HUES48 (cell line): ENCODE data around the gene CDKN3.
"Not testable (repeated sequence)": the region's sequence is repeated elsewhere in the genome, so short reads cannot be mapped to it uniquely, and the experiment has no call there.

Source experiments
- H3K27ac ChIP-seq: one replicate; pipeline ENCODE4 v1.7.0; 2013; ENCODE audit warnings: low read depth, low read length, inconsistent platforms
- H3K27me3 ChIP-seq: 2 replicates; pipeline ENCODE4 v1.6.1; 2013; ENCODE audit warnings: mild to moderate bottlenecking, low read length; ENCODE audit not compliant: control insufficient read depth, insufficient read depth
- H3K36me3 ChIP-seq: 2 replicates; pipeline ENCODE4 v1.6.1; 2013; ENCODE audit warnings: low read length; ENCODE audit not compliant: control insufficient read depth, insufficient read depth
- H3K4me1 ChIP-seq: 2 replicates; pipeline ENCODE4 v1.6.1; 2013; ENCODE audit warnings: mild to moderate bottlenecking, low read length; ENCODE audit not compliant: control insufficient read depth, insufficient read depth
- H3K4me3 ChIP-seq: 2 replicates; pipeline ENCODE4 v1.5.1; 2013; ENCODE audit warnings: mild to moderate bottlenecking, low read depth, low read length
- H3K9ac ChIP-seq: 2 replicates; pipeline ENCODE4 v1.6.1; 2013; ENCODE audit warnings: mild to moderate bottlenecking, low read depth, low read length, moderate library complexity
- H3K9me3 ChIP-seq: 2 replicates; pipeline ENCODE4 v1.6.1; 2013; ENCODE audit warnings: low read length; ENCODE audit not compliant: control insufficient read depth, insufficient read depth

Gene CDKN3

GRCh38 chr14:54456820-54457608, 60.2 kb downstream of the CDKN3 start:
- not testable (repeated sequence) for H3K4me3 ChIP-seq, H3K9me3 ChIP-seq, H3K27ac ChIP-seq, H3K4me1 ChIP-seq, H3K9ac ChIP-seq, H3K27me3 ChIP-seq, H3K36me3 ChIP-seq

DNA sequence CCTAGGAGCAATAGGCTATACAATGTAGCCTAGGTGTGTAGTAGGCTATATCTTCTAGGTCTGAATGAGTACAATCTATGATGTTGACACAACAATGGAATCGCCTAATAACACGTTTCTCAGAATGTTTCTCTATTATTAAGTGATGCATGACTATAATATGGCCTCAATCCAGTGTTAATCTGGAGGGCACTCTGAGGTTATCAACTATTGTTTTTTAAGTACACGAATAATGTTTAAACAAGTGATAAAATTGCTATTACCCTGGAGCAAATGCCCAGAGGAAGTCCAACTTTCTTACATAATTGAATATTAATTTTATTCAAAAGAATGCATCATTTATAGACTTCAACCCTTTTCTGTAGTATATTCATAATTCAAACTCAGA, 60.8 kb downstream of the CDKN3 start:
- Histone ChIP-seq H3K9me3 (peaks cover 9% of the 10 kb centered on the region), H3K36me3 (no peaks in the 10 kb centered on the region), H3K27ac (no peak overlapping the region), H3K4me1 (no peaks in the 10 kb centered on the region), H3K27me3 (no peaks in the 10 kb centered on the region), H3K9ac (no peak overlapping the region), H3K4me3 (no peak overlapping the region)

DNA sequence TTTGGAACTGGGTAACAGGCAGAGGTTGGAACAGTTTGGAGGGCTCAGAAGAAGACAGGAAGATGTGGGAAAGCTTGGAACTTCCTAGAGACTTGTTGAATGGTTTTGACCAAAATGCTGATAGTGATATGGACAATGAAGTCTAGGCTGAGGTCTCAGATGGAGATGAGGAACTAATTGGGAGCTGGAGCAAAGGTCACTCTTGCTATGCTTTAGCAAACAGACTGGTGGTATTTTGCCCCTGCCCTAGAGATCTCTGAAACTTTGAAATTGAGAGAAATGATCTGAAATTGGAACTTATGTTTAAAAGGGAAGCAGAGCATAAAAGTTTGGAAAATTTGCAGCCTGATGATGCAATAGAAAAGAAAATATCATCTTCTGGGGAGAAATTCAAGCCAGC, 61.7 kb downstream of the CDKN3 start:
- H3K4me3 ChIP-seq, H3K9me3 ChIP-seq, H3K27me3 ChIP-seq, H3K27ac ChIP-seq, H3K36me3 ChIP-seq, H3K9ac ChIP-seq, H3K4me1 ChIP-seq: not testable (repeated sequence)

DNA sequence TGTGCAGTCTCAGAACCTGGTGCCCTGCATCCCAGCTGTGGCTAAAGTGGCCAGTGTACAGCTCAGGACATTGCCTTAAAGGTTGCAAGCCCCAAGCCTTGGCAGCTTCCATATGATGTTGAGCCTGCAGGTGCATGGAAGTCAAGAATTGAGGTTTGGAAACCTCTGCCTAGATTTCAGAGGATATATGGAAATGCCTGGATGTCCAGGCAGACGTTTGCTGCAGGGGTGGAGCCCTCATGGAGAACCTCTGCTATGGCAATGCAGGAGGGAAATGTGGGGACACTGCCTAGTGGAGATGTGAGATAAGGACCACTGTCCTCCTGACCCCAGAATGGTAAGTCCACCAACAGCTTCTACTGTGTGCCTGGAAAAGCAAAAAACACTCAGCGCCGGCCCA, 62.3 kb downstream of the CDKN3 start:
- no peak overlapping the region for H3K27ac ChIP-seq
- H3K4me1 ChIP-seq: no peaks in the 10 kb centered on the region
- H3K36me3 ChIP-seq: no peaks in the 10 kb centered on the region
- no peak overlapping the region for H3K9ac ChIP-seq
- H3K4me3 ChIP-seq: no peak overlapping the region
- no peaks in the 10 kb centered on the region for H3K27me3 ChIP-seq
- peaks cover 9% of the 10 kb centered on the region for H3K9me3 ChIP-seq

DNA sequence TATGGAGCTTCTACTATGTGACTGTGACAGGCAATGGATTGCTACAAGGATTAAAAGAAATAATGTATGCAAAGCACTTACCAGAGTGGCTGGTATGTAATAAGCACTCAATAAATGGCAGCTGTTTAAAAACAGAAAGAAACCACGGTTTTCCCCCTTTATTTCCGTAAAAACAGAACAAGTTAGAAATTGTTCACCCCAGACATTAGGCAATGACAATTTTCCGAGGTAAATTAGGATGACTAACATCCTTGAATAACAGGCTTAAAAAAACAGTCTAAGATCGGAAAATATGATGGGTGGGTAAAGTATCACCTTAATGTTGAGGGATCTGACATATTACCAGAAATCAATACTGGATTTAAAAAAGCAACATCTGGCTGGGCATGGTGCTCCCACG, 65.2 kb downstream of the CDKN3 start:
- Histone ChIP-seq H3K9me3 (peaks cover 9% of the 10 kb centered on the region), H3K4me1 (no peaks in the 10 kb centered on the region), H3K9ac (no peak overlapping the region), H3K36me3 (no peaks in the 10 kb centered on the region), H3K4me3 (no peak overlapping the region), H3K27ac (no peak overlapping the region), H3K27me3 (no peaks in the 10 kb centered on the region)

GRCh38 chr14:54465654-54466053, 68.8 kb downstream of the CDKN3 start:
- Histone ChIP-seq H3K9ac (no peak overlapping the region), H3K4me3 (no peak overlapping the region), H3K27me3 (no peaks in the 10 kb centered on the region), H3K27ac (no peak overlapping the region), H3K36me3 (no peaks in the 10 kb centered on the region), H3K9me3 (peaks cover 3% of the 10 kb centered on the region; the same call in 1 of the 2 replicates), H3K4me1 (no peaks in the 10 kb centered on the region)

DNA sequence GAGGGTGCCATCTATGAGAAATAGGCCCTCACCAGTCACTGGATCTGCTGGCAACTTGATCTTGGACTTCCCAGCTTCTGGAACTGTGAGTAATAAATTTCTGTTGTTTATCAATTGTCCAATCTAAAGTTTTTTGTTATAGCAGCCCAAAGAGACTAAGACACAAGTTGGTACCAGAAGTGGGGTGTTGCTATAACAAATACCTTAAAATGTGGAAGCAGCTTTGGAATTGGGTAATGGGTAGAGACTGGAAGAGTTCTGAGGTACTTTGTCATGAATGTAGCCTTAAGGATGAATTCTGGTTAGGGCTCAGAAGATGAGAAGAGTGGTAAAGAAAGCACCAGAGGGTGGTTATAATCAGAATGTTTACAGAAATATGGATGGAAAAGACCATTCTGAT, 70.5 kb downstream of the CDKN3 start:
- H3K9ac ChIP-seq: no peak overlapping the region
- peaks cover 3% of the 10 kb centered on the region; the same call in 1 of the 2 replicates for H3K9me3 ChIP-seq
- no peaks in the 10 kb centered on the region for H3K36me3 ChIP-seq
- H3K4me3 ChIP-seq: no peak overlapping the region
- H3K4me1 ChIP-seq: peaks cover 4% of the 10 kb centered on the region; the same call in 1 of the 2 replicates
- no peak overlapping the region for H3K27ac ChIP-seq
- no peaks in the 10 kb centered on the region for H3K27me3 ChIP-seq
